ENCODE data around the gene SIM1. TPM values are rescaled to one million over a fixed set of nuclear protein-coding genes. Genes with fewer than 3 reads are reported as not detected.

Gene SIM1
- polyA plus RNA-seq, 1 experiment, result not detected

GRCh38 chr6:100482698-100483097, 18.0 kb upstream of the SIM1 start:
- Histone ChIP-seq H3K27me3 (ENCODE audit: control insufficient read depth, insufficient read depth, low read length) (peaks cover 17% of the 10 kb centered on the region), H3K27ac (ENCODE audit: low read depth, low read length) (no peak overlapping the region), H3K4me3 (ENCODE audit: low read depth, low read length) (no peak overlapping the region), H3K9me3 (ENCODE audit: control insufficient read depth, insufficient read depth, low read length) (no peaks in the 10 kb centered on the region)
- DNase-seq (ENCODE audit: low read depth, low spot score), result no peak
- no peak for TF ChIP-seq CTCF (IDR thresholded peaks at IDR 0.05; ENCODE audit: low read depth, low read length)
- ChIA-PET POLR2A (no interaction called here), CTCF (interaction anchor here (1.1 to 8.8 kb wide), 3 partner anchors 182 to 375 kb away, joined by 4 to 90 read pairs (median 5); no protein-coding TSS in a partner anchor)

- DNase-seq (ENCODE audit: low read depth, low spot score), result no peak
- CTCF ChIA-PET, result interaction anchor here (0.6 to 8.8 kb wide), 14 partner anchors 13 to 611 kb away, joined by 3 to 90 read pairs (median 4); no protein-coding TSS in a partner anchor
- H3K27me3 ChIP-seq (ENCODE audit: control insufficient read depth, insufficient read depth, low read length), result peaks cover 12% of the 10 kb centered on the region
- H3K4me3 ChIP-seq (ENCODE audit: low read depth, low read length), result no peak overlapping the region
- H3K27ac ChIP-seq (ENCODE audit: low read depth, low read length), result no peak overlapping the region
- POLR2A ChIA-PET, result no interaction called here
- H3K9me3 ChIP-seq (ENCODE audit: control insufficient read depth, insufficient read depth, low read length), result no peaks in the 10 kb centered on the region
- TF ChIP-seq CTCF (IDR thresholded peaks at IDR 0.05; ENCODE audit: low read depth, low read length), result peak; percentile 78
These were observed 14.7 kb upstream of the SIM1 start for GRCh38 chr6:100479179-100480035.

- TF ChIP-seq CTCF (IDR thresholded peaks at IDR 0.05; ENCODE audit: low read depth, low read length), result no peak
- H3K27ac ChIP-seq (ENCODE audit: low read depth, low read length), result no peak overlapping the region
- ChIA-PET POLR2A (no interaction called here), CTCF (interaction anchor here (0.9 to 8.8 kb wide), 3 partner anchors 353 to 369 kb away, joined by 3 to 90 read pairs (median 4); no protein-coding TSS in a partner anchor)
- H3K27me3 ChIP-seq (ENCODE audit: control insufficient read depth, insufficient read depth, low read length), result peaks cover 19% of the 10 kb centered on the region
- DNase-seq (ENCODE audit: low read depth, low spot score), result no peak
- no peak overlapping the region for H3K4me3 ChIP-seq (ENCODE audit: low read depth, low read length)
- H3K9me3 ChIP-seq (ENCODE audit: control insufficient read depth, insufficient read depth, low read length), result no peaks in the 10 kb centered on the region
These were observed 11.0 kb upstream of the SIM1 start for GRCh38 chr6:100475554-100476320.

- peaks cover 7% of the 10 kb centered on the region; the same call in 1 of the 2 replicates for H3K9me3 ChIP-seq (ENCODE audit: control insufficient read depth, insufficient read depth, low read length)
- no peak for DNase-seq (ENCODE audit: low read depth, low spot score)
- TF ChIP-seq CTCF (IDR thresholded peaks at IDR 0.05; ENCODE audit: low read depth, low read length), result no peak
- H3K27me3 ChIP-seq (ENCODE audit: control insufficient read depth, insufficient read depth, low read length), result peaks cover 44% of the 10 kb centered on the region
- CTCF ChIA-PET, result interaction anchor here (1.0 to 1.4 kb wide), 2 partner anchors 351 to 356 kb away, joined by 3 to 4 read pairs; no protein-coding TSS in a partner anchor
- POLR2A ChIA-PET, result no interaction called here
- no peak overlapping the region for H3K4me3 ChIP-seq (ENCODE audit: low read depth, low read length)
- no peak overlapping the region for H3K27ac ChIP-seq (ENCODE audit: low read depth, low read length)
These were observed 8.5 kb upstream of the SIM1 start for GRCh38 chr6:100473182-100473581.

Measured in AG04450 (cell line).